SK-MEL-5 (cell line): Measurements from ENCODE around the gene CRB3. TPM values are rescaled to one million over a fixed set of nuclear protein-coding genes. Genes with fewer than 3 reads are reported as not detected.

ENCODE experiments used
- DNase-seq: peaks from one replicate; pipeline ENCODE4 v3.0.0-alpha.2; 2016; ENCODE audit warnings: low read depth, low spot score
- in situ Hi-C: cut with HindIII; loops from 2 replicates; pipeline ENCODE4 v1.10.0; 2016; ENCODE audit warnings: low sequenced_read_pairs, high pct_unique_total_duplicates, low pct_unique_long_range_greater_than_20kb
- total RNA-seq: library from RNA; depleted of rRNA; stranded (reverse); fragments of >200 nt; shearing (Covaris generic); gene quantifications from 2 replicates; pipeline ENCODE4 v1.2.3, GENCODE V29; 2014

The CRB3 gene
- total RNA-seq, 1 experiment from 2014 or later, result 0.58 TPM

- in situ Hi-C loops, result no loop called here
- DNase-seq, result no peak
Measured at GRCh38 chr19:6457958-6458694, 5.9 kb upstream of the CRB3 start.

- no peak for DNase-seq
Measured at GRCh38 chr19:6458695-6459261, 5.3 kb upstream of the CRB3 start.

GRCh38 chr19:6459262-6460098, 4.6 kb upstream of the CRB3 start, which contains the start of gene SLC25A23:
Gene SLC25A23 (minus strand): TSS chr19:6459792. CDS start chr19:6459628, 164 bp downstream.
- in situ Hi-C loops, result no loop called here
- peak; percentile 76 for DNase-seq

More at GRCh38 chr19:6458695-6459261, 5.3 kb upstream of the CRB3 start:
- in situ Hi-C loops, result no loop called here

- in situ Hi-C loops, result no loop called here
- peak; percentile 92 for DNase-seq
Measured at GRCh38 chr19:6460099-6460884, 3.8 kb upstream of the CRB3 start.

GRCh38 chr19:6465006-6465405, 935 bp downstream of the CRB3 start:
- no peak for DNase-seq
- in situ Hi-C loops, result no loop called here

GRCh38 chr19:6465663-6466062, 1.6 kb downstream of the CRB3 start:
- in situ Hi-C loops, result no loop called here
- DNase-seq, result no peak

- DNase-seq, result no peak
- in situ Hi-C loops, result no loop called here
Measured at GRCh38 chr19:6466526-6467248, 2.6 kb downstream of the CRB3 start.

GRCh38 chr19:6467384-6467783, 3.3 kb downstream of the CRB3 start:
- no peak for DNase-seq
- in situ Hi-C loops, result no loop called here

GRCh38 chr19:6470173-6470572, 6.1 kb downstream of the CRB3 start:
- in situ Hi-C loops, result no loop called here
- DNase-seq, result no peak

GRCh38 chr19:6471076-6471475, 7.0 kb downstream of the CRB3 start:
- in situ Hi-C loops, result no loop called here
- DNase-seq, result no peak

GRCh38 chr19:6472713-6473112, 8.6 kb downstream of the CRB3 start:
- no peak for DNase-seq
- in situ Hi-C loops, result no loop called here

GRCh38 chr19:6473647-6474046, 9.6 kb downstream of the CRB3 start:
- in situ Hi-C loops, result no loop called here
- DNase-seq, result no peak

- no peak for DNase-seq
Measured at GRCh38 chr19:6475321-6476108, 11.4 kb downstream of the CRB3 start.

GRCh38 chr19:6476155-6476895, 12.3 kb downstream of the CRB3 start:
- peak; percentile 43 for DNase-seq
- in situ Hi-C loops, result no loop called here

More at GRCh38 chr19:6475321-6476108, 11.4 kb downstream of the CRB3 start:
- in situ Hi-C loops, result no loop called here

GRCh38 chr19:6476896-6477431, 12.9 kb downstream of the CRB3 start:
- in situ Hi-C loops, result no loop called here

GRCh38 chr19:6478815-6479214, 14.7 kb downstream of the CRB3 start:
- in situ Hi-C loops, result no loop called here
- no peak for DNase-seq

More at GRCh38 chr19:6476896-6477431, 12.9 kb downstream of the CRB3 start:
- no peak for DNase-seq
